MM.1S (cell line): ENCODE measurements around the gene FAM241A.
"Not testable (repeated sequence)": the region's sequence is repeated elsewhere in the genome, so short reads cannot be mapped to it uniquely, and the experiment has no call there.

Source experiments
- DNase-seq: peaks from one replicate; pipeline ENCODE4 v3.0.0-alpha.2; 2015
- H2AFZ ChIP-seq: fragments of 300-600 bp; sonication (generic); 2 replicates; pipeline ENCODE4 v1.6.0; 2016; ENCODE audit warnings: antibody characterized with exemption, low read length
- H3F3A ChIP-seq: fragments of 300-600 bp; sonication (generic); 2 replicates; pipeline ENCODE4 v1.6.1; 2016; ENCODE audit warnings: mild to moderate bottlenecking, antibody characterized with exemption, low read length, moderate library complexity, mixed read lengths; ENCODE audit not compliant: insufficient read depth
- H3K27ac ChIP-seq: fragments of 300-600 bp; sonication (generic); 2 replicates; pipeline ENCODE4 v1.5.1; 2016; ENCODE audit warnings: mild to moderate bottlenecking, low read length
- H3K27me3 ChIP-seq: fragments of 300-600 bp; sonication (generic); replicated peaks from 2 replicates; pipeline ENCODE4 v1.6.0; 2016; ENCODE audit warnings: low read length; ENCODE audit not compliant: insufficient read depth
- H3K36me3 ChIP-seq: fragments of 300-600 bp; sonication (generic); replicated peaks from 2 replicates; pipeline ENCODE4 v1.6.1; 2016; ENCODE audit warnings: mild to moderate bottlenecking, low read length, mixed read lengths; ENCODE audit not compliant: insufficient read depth
- H3K4me1 ChIP-seq: fragments of 300-600 bp; sonication (generic); 2 replicates; pipeline ENCODE4 v1.6.1; 2016; ENCODE audit warnings: low read length, mixed read lengths
- H3K4me2 ChIP-seq: fragments of 300-600 bp; sonication (generic); 2 replicates; pipeline ENCODE4 v1.6.0; 2016; ENCODE audit warnings: low read depth, low read length
- H3K4me3 ChIP-seq: fragments of 300-600 bp; sonication (generic); 2 replicates; pipeline ENCODE4 v1.5.1; 2016; ENCODE audit warnings: low read length, mixed read lengths
- H3K79me2 ChIP-seq: fragments of 300-600 bp; sonication (generic); 2 replicates; pipeline ENCODE4 v1.6.1; 2016; ENCODE audit warnings: mixed run types, low read length, mixed read lengths
- H3K9ac ChIP-seq: fragments of 300-600 bp; sonication (generic); 2 replicates; pipeline ENCODE4 v1.6.1; 2016; ENCODE audit warnings: low read length, mixed read lengths
- H3K9me2 ChIP-seq: fragments of 300-600 bp; sonication (generic); replicated peaks from 2 replicates; pipeline ENCODE4 v1.6.1; 2016; ENCODE audit warnings: mild to moderate bottlenecking, low read length, mixed read lengths; ENCODE audit not compliant: insufficient read depth
- H3K9me3 ChIP-seq: fragments of 300-600 bp; sonication (generic); replicated peaks from 2 replicates; pipeline ENCODE4 v1.6.1; 2016; ENCODE audit warnings: mild to moderate bottlenecking, low read length, mixed read lengths; ENCODE audit not compliant: insufficient read depth
- H4K20me1 ChIP-seq: fragments of 300-600 bp; sonication (generic); 2 replicates; pipeline ENCODE4 v1.6.1; 2016; ENCODE audit warnings: mild to moderate bottlenecking, low read length, moderate library complexity, mixed read lengths; ENCODE audit not compliant: insufficient read depth
- EZH2 ChIP-seq: fragments of 300-600 bp; sonication (generic); optimal IDR thresholded peaks from 2 replicates; pipeline ENCODE3; 2017; ENCODE audit warnings: low read depth, mild to moderate bottlenecking, antibody characterized with exemption, low read length, mixed read lengths
- EZH2phosphoT487 ChIP-seq: fragments of 300-600 bp; sonication (generic); IDR thresholded peaks from 2 replicates; pipeline ENCODE4 v1.6.1; 2018; ENCODE audit warnings: antibody characterized with exemption, low read length
- TF ChIP-seq, protein P1 (sequence below): fragments of 300-600 bp; sonication (generic); IDR thresholded peaks from 2 replicates; pipeline ENCODE4 v1.5.1; 2016; ENCODE audit warnings: antibody characterized with exemption, low read length, mixed read lengths

FAM241A gene

DNA sequence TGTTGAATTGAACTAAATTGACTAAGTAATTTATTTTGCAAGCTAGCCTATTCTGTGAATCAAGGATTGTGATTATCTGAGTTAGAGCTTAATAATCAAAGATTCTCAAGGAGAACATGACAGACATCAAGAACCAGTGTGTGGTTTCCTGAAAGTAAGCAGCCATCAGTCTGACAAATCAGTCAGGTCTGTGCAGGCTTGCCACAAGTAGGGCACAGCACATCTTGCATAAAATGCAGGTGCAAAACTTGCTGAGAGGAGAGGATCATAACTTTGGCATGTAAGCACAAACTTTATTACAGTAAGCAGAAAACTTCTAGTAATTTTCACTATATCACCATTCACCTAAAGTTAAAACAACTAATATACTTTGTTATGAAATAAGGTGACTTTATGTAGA, 22.5 kb downstream of the FAM241A start:
- H2AFZ ChIP-seq: no peak overlapping the region
- peaks cover 20% of the 10 kb centered on the region for H3K4me1 ChIP-seq
- H3K27me3 ChIP-seq: no peaks in the 10 kb centered on the region
- no peaks in the 10 kb centered on the region for H3K9me2 ChIP-seq
- no peak for TF ChIP-seq EZH2
- TF ChIP-seq, protein P1, sequence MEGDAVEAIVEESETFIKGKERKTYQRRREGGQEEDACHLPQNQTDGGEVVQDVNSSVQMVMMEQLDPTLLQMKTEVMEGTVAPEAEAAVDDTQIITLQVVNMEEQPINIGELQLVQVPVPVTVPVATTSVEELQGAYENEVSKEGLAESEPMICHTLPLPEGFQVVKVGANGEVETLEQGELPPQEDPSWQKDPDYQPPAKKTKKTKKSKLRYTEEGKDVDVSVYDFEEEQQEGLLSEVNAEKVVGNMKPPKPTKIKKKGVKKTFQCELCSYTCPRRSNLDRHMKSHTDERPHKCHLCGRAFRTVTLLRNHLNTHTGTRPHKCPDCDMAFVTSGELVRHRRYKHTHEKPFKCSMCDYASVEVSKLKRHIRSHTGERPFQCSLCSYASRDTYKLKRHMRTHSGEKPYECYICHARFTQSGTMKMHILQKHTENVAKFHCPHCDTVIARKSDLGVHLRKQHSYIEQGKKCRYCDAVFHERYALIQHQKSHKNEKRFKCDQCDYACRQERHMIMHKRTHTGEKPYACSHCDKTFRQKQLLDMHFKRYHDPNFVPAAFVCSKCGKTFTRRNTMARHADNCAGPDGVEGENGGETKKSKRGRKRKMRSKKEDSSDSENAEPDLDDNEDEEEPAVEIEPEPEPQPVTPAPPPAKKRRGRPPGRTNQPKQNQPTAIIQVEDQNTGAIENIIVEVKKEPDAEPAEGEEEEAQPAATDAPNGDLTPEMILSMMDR: no peak
- no peak for TF ChIP-seq EZH2phosphoT487
- H3K36me3 ChIP-seq: no peaks in the 10 kb centered on the region
- H3K4me3 ChIP-seq: no peak overlapping the region
- H3K9ac ChIP-seq: no peak overlapping the region
- H3F3A ChIP-seq: no peaks in the 10 kb centered on the region
- H3K9me3 ChIP-seq: no peaks in the 10 kb centered on the region
- no peaks in the 10 kb centered on the region for H4K20me1 ChIP-seq
- H3K79me2 ChIP-seq: 0 out of 2 replicates have a peak, but pooled peaks cover 3% of the 10 kb centered on the region
- DNase-seq: peak; percentile 77
- H3K27ac ChIP-seq: no peak overlapping the region
- no peak overlapping the region for H3K4me2 ChIP-seq

DNA sequence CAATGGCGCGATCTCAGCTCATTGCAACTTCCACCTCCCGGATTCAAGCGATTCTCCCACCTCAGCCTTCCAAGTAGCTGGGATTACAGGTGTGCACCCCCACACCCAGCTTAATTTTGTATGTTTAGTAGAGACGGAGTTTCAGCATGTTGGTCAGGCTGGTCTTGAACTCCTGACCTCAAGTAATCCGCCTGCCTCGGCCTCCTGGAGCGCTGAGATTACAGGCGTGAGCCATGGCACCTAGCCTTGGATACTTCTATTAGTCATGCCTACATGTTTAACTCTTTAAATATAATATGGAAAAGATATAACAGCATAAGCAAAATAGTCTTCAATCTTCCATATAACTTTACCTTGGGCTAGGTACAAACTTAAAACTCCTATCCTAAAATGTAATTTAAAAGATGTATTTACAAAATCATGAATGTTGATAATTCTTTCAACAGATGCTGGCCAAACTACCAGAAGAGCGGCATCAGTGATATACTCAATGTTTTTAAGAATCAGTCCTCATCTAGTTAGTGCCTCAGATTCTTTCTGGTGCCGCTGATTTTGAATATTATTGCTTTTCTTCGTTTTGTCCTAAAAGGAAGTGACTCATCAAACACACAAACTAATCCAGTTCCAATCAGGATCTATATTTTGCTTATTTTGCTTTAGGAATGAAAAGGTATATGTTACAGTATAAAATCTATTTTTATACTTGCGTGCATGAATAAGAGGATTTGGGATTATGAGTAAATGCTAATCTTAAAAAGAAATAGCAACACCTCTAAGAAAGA, 23.7 kb downstream of the FAM241A start:
- 0 out of 2 replicates have a peak, but pooled peaks cover 3% of the 10 kb centered on the region for H3K79me2 ChIP-seq
- H2AFZ ChIP-seq: no peak overlapping the region
- H3K4me1 ChIP-seq: peaks cover 20% of the 10 kb centered on the region
- H3K9ac ChIP-seq: no peak overlapping the region
- no peak overlapping the region for H3K4me3 ChIP-seq
- H3F3A ChIP-seq: no peaks in the 10 kb centered on the region
- TF ChIP-seq EZH2: no peak
- TF ChIP-seq EZH2phosphoT487: no peak
- TF ChIP-seq, protein P1: no peak
- H3K9me2 ChIP-seq: no peaks in the 10 kb centered on the region
- no peaks in the 10 kb centered on the region for H3K36me3 ChIP-seq
- no peak for DNase-seq
- no peak overlapping the region for H3K4me2 ChIP-seq
- H3K27me3 ChIP-seq: no peaks in the 10 kb centered on the region
- H3K27ac ChIP-seq: no peak overlapping the region
- no peaks in the 10 kb centered on the region for H4K20me1 ChIP-seq
- H3K9me3 ChIP-seq: no peaks in the 10 kb centered on the region

DNA sequence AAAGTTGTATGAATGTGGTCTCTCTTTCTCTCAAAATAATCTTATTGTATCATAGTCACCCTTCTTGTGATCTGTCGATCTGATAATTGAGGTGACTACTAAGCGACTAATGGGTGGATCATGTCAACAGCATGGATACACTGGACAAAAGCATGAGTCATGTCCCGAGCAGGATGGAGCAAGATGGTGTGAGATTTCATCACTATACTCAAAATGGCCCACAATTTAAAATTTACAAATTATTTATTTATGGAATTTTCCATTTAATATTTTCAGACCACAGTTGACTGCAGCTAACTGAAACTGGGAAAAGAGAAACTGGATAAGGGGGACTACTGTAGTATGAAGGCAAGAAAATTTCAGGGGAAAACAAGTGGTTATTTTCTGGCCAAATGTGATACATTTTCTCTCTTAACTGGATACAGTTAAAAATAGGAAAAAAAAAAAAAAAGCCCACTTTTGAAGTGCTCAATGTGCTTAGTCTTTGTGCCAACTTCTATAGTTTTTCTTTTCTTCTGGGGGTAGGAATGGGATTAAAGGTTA, 25.3 kb downstream of the FAM241A start:
- H3K27ac ChIP-seq: no peak overlapping the region
- H2AFZ ChIP-seq: no peak overlapping the region
- peaks cover 20% of the 10 kb centered on the region for H3K4me1 ChIP-seq
- no peak overlapping the region for H3K4me2 ChIP-seq
- H3K4me3 ChIP-seq: no peak overlapping the region
- no peaks in the 10 kb centered on the region for H3K27me3 ChIP-seq
- no peak for DNase-seq
- H3F3A ChIP-seq: no peaks in the 10 kb centered on the region
- TF ChIP-seq EZH2phosphoT487: no peak
- TF ChIP-seq EZH2: no peak
- TF ChIP-seq, protein P1: no peak
- H3K9me2 ChIP-seq: no peaks in the 10 kb centered on the region
- H3K36me3 ChIP-seq: no peaks in the 10 kb centered on the region
- no peak overlapping the region for H3K9ac ChIP-seq
- H3K9me3 ChIP-seq: no peaks in the 10 kb centered on the region
- H3K79me2 ChIP-seq: 0 out of 2 replicates have a peak, but pooled peaks cover 3% of the 10 kb centered on the region
- H4K20me1 ChIP-seq: no peaks in the 10 kb centered on the region

DNA sequence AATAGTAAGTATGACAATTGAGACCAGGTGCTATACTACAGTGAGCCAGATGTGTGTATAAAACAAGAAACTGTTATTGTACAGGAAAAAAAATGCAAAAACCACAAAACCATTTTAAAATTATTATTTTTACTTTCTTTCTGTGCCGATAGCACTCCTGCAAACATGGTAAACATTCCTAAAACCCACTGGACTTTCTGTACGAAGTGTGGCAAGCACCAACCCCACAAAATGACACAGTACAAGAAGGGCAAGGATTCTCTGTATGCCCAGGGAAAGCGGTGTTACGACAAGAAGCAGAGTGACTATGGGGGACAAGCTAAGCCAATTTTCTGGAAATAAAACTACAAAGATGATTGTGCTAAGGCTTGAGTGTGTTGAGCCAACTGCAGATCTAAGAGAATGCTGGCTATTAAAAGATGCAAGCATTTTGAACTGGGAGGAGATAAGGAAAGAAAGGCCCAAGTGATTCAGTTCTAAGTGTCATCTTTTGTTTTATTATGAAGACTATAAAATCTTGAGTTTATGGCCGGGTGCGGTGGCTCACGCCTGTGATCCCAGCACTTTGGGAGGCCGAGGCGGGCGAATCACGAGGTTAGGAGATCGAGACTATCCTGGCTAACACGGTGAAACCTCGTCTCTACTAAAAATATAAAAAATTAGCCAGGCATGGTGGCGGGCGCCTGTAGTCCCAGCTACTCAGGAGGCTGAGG, 26.0 kb downstream of the FAM241A start:
- not testable (repeated sequence) for H3F3A ChIP-seq, H3K27me3 ChIP-seq, H3K4me3 ChIP-seq, H3K79me2 ChIP-seq, H4K20me1 ChIP-seq, H3K36me3 ChIP-seq, H3K4me2 ChIP-seq, H3K9me2 ChIP-seq, H3K27ac ChIP-seq, H3K9me3 ChIP-seq, H2AFZ ChIP-seq, H3K9ac ChIP-seq
- H3K4me1 ChIP-seq: peaks cover 20% of the 10 kb centered on the region
- DNase-seq: peak; percentile 40
